Glomerular visceral epithelial cell (primary cell): Measurements from ENCODE around the gene ABLIM3.
A peak's percentile ranks its signal among the peaks of the same experiment; 100 is the strongest.

Source experiments
- DNase-seq: peaks from one replicate; pipeline ENCODE4 v3.0.0-alpha.2; 2016; ENCODE audit errors: extremely low spot score

Gene ABLIM3

DNA sequence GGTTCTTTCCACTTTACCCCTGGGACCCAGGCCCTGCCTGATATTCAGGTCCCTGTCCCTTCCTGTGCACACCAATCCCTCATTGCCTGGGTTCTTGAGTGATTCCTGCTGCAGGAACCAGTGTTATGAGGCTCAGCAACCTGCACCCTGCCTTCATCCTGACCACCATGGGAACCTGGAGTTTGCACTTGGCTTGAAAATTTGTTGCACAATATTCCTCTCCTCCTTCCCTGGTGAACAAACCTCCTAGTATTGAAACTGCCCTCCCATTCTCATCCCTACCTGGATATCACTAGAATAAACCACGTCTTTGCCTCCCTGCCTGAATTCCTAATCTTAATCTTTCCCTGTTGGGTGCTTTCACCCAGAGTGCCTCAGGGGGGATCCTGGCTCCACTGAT lies 78.3 kb downstream of the ABLIM3 start:
- no peak for DNase-seq

DNA sequence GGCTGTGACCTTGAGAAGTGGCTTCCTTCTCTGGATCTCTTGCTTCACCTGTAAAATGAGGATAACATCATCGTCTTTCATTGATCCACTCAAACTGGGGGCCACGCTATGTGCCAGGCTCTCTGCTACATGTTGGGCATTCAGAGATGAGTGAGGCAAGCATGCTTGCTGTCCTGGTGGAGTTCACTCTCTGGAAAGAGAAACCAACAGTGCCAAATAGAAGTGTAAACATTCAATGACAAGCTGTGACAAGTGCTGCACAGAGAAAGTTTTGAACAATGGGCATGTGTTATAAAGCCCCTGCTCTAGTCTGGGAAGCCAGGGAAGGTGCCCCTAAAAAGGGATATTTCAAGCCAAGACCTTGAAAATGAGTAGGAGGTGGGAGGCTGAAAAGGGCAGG lies 79.5 kb downstream of the ABLIM3 start:
- DNase-seq: no peak

DNA sequence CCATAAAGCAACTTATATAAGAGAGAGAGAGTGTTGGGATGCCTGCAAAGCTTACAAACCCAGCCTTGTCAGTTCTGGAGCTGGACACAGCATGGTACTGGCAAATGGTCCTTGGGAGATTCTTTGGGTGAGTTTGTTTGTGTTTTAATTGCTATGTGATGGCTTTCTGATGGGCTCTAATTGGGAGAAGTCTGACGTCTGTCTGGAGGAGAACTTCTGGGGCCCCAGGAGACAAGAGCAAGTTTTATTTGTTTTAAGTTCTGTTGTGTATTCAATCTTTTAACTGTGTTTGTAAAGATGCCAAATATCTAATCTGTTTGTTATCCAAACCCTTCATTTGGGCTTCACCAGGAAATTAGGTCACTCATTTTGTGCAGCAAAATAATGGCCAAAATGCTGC lies 80.0 kb downstream of the ABLIM3 start:
- DNase-seq: no peak

DNA sequence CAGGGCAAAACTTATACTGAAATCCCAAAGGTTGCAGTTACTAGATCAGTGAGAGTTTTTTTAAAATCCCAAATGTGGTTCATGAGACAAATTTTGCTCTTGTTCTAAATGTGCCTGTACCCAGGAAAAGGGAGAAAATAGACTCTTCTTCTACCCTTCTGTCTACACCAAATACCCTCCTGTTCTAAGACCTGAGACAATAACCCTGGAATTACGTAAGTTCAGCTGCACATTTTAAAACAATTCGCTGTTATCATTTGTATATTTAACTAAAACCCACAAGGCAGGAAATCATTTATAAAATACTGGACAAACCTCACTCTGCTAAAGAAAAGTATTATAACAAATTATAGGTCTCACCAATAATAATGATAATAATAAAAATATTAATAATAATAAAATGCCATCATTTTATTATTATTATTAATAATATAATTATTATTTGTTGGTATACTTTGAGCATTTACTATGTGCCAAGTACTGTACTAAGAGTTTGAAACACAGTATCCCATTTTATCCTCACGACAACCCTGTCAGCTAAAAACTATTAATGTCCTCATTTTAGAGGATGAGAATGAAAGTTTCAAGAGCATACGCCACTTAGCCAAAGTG lies 80.5 kb downstream of the ABLIM3 start:
- no peak for DNase-seq

DNA sequence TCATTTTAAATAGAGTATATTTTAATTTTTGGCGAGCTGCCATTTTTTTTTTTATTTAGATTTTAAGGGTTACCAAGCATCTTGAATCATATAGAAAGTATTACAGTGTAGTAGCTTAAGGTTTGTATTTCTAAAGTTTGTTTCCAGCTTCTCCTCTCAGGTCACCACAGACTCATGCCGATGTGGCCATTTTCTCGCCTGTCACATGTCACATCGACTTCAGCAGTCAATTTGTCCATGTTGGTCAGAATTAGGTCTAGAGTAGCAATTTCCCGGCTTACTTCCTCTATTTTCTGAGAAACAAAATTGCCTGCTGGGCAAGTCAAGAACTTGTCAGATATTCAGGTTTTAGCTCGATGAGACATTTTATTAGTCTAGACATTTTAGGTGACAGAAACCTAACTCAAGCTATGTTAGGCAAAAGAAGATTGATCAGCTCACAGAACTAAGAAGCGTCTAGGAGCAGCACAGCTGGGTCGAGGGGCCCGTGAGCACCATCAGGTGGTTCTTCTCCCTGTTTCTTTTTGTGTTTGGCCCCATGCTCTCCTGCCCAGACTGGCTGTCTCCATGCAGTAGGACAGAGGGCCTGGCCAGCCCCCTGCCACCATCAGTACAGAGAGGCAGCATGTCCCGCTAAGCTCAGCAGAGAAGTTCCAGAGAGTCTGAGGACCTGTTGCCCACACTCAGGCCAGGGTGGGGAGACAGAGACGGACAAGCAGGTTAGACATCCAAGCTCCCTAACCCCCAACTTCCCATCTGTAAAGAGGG lies 82.0 kb downstream of the ABLIM3 start:
- DNase-seq: no peak

DNA sequence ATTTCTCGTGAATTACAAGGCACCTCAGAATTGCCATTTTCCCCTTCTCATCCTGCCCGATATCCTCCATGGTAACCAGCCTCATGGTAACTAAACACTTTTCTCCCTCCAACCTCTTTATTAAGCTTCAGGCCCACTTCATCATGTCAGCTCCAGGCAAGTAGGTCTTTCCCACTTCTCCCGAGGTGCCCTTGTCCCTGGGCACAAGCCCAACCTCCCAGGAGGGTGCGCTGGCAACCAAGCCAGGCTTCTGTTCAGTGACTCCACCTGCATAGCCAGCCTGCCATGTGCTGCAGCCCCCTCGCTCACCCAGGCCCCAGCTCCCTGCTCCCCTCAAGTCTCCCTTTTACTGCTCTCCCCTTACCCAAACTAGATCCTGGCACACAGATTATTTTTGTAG lies 83.0 kb downstream of the ABLIM3 start:
- DNase-seq: no peak

DNA sequence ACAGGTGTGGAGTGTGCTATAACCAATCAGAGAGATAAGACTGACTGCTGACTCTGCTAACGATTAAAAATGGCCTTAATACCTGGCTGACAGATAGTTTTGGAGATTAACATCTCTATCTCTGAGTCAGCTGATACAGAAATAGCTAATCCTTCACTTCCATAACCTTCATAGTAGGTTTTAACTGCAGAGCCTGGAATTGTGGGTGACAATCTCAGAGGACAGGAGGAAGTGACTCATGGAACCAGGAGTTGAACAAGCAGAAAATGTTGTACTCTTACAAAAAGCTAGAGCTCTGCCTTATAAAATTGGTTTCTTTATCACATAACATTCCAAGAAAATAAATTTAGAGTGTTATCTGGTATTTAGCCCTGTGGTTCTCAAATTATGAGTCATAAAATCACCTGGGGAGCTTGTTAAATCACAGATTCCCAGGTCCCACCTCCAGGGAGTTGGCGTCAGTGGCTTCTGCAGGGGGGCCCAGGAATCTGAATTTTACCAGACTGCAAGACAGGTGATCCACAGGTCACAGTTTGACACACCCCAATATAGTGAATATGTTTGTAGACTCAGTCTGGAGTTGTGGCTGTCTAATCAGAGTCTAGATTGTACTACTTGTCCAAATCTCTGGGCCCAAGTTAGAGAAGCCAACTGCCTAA lies 86.0 kb downstream of the ABLIM3 start:
- DNase-seq: peak; percentile 67

DNA sequence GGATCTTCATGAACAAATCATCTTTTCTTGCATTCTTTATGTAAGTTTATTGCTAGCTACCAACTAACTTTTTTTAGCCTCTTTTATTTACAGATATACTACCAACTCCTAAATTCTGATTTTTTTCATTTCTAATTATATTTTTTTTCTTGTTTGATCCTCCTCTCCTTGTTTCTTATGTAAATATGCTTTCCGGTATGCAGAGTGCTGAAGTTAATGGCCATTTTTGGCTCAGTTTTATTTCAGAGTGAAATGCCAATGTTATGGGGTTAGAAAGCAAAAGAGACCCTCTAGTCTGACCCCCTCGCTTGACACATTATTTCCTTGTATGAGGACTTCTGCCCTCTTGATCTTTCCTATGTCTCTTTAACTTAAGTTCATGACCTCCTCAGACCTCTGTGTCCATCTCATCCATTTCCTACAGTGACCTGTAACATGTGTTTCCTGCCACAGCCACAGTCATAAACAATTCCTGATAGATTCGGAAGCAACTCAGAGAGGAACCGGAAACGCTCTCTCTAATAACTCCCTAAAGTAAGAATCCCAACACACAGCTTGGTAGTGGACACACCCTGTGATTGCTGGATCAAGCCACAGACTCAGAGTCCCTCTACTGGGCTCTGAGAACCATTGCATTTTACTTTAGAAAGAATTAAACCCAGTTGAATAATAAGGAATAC lies 87.5 kb downstream of the ABLIM3 start:
- DNase-seq: peak; percentile 79

DNA sequence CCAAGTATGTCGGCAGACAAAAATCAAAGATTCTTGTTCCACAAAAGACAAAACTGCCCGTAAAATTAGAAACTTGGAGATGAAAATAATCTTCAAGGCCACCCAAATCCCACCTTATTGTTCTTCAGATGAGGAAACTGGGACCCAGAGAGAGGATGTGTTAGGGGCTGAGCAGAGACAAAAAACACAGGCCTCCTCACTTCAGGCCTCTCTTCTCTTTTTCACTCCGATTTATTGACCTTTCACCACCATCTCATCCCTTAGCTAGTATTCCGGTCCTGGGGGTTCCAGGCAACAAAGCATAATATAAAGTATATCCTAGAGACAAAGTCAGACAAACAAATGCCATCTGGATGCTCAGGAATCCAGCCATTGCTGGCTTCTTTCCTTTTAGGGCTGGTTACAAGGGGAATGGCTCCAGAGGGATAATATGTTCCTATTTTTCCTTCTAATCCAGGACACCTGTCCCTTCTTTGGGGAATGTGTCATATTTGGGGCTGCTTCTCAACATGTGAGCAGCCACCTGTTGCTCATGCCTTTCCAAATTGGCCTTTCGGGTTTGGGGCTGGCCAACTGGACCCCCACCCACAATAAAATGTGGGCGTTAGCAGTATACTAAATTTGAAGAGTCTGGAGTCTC lies 88.1 kb downstream of the ABLIM3 start:
- no peak for DNase-seq

DNA sequence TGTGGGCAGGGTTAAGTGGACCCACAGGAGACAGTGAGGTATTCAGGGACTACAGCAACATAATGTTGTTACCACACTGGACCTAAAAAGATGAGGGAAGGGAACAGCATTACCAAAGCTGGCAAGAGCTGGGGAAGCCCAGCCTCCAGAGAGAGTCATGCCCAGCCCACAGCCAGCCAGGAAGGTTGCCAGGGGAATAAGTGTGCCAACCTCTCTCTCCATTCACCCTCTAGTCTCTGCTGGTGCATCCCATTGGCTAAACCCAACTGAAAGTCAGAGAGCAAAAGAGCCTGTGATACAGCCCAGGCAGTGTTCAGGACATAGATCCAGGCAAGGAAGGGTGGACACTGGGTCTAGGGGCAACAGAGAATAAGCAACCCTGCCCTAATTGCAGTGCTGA lies 94.5 kb downstream of the ABLIM3 start:
- no peak for DNase-seq

DNA sequence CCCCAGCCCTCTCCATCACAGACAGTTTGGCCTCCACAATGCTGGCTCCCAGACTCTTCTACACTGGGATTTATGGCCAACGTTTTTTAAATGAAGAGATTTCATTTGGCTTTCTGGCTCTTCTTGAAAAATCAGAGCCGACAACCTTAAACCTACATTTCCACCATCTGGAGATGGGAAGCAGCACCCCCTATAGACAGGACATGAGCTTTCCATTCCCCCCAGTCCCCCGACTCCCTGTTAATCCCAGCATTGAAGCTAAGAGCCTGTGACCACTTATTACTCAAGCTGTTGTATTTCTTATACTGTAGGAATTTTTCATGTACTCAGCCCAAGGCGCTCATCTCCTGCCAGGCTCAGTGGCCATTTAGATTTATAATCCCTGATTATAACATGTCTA lies 96.4 kb downstream of the ABLIM3 start:
- DNase-seq: no peak

DNA sequence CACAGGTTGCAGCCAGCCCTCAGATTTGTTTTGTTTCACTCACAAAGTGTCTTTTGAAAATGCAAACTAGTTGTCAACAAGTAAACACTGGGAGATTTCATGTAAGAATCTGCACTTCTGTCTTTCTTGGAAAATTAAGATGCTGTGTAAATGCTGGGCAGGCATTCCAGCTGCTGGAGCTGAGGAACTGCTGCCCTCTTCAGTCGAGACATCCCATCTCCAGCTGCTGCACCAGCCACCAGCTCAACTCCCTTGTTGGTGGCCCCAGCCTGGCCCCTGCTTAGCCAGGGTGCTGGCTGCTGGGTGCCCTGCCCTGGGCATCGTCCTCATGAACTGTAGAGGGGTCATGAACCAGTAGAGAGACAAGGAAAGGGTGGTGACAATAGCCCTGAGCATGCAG lies 97.2 kb downstream of the ABLIM3 start:
- no peak for DNase-seq

DNA sequence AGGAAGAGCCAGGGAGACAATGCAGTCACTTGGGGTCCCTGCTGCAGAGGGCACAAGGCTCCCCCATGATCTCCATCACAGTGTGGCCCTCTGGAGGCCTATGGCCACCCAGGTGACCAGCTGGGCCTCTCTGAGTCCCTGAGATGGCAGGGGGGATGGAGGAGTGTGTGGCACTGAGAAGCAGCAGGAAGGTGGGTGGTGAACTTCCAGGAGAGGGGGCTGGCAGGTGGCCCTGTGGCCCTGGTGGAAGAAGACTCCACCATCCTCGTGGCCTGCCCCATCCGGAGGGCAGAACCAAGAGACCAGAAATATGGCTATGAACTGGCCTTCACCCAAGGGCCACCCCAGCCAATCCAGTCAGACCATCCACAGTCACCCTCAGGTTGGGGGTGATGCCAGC lies 98.6 kb downstream of the ABLIM3 start:
- no peak for DNase-seq

DNA sequence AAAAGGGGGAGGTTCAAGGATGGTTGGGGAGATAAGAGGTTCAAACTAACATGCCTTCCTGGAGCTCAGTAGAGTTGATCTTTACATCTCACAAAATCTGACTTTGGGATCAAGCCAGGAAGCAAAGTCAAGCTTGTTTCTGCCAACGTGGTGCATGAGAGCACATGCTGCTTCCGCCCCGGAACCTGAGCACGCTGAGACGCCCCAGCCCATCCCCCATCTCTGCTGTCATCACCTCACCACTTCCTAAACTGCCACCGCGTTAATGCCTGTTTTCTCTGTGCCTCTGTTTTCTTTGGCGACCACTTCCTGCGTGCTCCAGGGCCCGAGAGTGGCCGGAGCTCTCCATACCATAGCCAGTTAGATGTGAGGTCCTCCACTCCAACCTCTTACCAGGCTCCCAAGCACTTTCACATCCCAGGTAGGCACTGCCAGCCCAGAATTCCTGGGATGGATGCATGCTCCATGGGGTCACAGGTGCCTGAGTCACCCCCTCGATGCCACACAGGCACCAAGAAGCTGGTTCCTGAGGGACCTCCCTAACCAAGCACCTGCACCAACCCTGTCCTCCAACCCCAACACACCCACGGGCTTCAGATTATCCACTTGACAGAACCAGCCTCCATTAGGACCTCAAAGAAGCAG lies 99.2 kb downstream of the ABLIM3 start:
- DNase-seq: no peak

DNA sequence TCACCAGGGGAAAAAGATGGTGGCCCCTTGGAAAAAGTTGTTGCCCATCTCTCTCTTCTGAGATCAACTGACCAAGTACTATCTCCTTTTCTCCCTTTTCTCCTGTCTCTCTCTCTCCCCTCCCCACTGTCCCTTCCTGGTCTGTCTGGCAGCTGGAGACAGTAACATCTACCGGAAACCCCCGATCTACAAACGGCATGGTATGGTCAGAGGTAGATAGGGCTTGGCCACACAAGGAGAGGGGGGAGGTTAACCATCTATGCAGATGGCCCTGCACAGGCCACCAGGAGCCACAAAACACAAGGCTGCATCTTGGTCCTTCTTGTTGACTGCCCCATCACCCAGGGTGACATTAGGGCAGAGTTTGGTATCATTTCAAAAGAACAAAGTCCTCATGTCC lies 101.0 kb downstream of the ABLIM3 start:
- DNase-seq: no peak

DNA sequence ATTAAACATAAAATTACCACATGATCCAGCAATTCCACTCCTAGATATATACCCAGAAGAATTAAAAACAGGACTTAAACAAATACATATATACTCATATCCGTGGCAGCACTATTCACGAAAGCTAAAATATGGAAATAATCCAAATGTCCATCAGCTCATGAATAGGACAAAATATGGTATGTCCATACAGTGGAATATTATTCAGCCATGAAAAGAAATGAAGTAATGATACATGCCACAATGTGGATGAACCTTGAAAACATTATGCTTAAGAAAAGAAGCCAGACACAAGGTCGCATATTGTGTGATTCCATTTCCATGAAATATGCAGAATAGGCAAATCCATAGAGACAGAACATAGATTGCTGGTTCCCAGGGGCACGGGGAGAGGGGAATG lies 105.6 kb downstream of the ABLIM3 start:
- DNase-seq: no peak

DNA sequence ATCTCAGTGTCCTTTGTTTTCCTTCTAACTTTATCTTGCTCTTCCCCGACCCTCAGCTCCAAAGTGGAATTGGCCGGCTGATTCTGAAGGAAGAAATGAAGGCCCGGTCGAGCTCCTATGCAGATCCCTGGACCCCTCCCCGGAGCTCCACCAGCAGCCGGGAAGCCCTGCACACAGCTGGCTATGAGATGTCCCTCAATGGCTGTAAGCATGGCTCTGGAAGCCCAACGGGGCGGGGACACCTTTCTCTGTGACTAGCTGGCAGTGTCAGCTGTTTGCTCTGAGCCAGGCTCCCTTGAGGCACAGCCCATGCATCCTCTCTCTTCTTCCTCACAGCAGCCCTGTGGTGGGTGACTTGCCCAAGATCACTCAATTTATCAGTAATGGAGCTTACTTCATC lies 106.4 kb downstream of the ABLIM3 start:
- DNase-seq: no peak

DNA sequence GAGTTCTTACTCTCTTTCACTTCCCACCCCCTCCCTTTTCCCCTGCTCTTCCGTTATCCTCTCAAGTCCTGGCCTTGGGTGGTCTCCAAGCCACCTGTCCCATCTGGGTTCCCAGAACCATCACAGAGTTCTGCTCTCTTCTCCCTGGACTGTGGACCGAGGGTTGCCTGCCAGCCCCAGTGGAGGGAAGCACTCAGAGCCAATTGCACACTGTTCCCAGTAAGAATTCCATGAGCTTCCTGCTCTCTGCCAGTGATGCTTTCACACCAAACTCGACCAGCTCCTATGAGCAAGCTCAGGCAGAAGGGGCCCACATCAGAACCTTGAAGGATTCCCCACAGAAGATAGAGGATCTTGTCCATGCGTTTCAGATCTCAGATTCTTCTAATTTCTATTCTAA lies 110.3 kb downstream of the ABLIM3 start:
- no peak for DNase-seq

DNA sequence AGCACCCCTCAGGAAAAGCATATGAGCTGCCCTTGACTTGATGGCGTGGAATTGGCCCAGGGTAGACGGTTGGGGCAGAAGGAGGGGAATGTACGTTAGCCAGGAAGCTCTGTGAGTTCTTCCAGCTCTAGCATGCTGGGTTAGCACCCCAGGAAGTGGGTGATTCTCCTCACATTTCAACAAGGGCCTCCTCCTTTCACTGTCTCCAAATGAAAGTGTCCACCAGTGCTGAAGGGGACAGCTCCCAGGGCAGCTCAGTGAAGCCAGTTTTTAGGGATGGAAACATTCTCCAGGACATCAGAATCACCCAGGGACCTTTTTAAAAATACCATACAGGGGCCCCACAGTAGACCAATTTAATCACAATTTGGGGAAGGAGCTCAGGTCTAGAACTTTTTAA lies 113.2 kb downstream of the ABLIM3 start:
- peak; percentile 37 for DNase-seq

DNA sequence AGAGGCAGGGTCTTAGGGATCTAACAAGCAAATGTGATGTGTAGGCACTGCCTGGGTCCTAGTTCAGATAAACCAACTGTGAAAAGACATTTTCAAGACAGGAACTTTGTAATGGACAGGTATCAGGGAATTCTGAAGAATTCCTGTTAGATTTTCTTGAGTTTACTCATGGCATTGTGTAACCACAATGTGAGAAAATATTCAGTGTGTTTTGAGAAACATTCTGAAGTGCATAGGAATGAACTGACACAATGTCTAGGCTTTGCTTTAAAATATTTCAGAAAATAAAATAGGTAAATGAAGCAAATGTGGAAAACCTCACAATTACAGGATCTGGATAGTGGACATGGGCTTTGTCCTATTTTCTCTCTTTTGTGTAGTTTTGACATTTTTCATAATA lies 115.2 kb downstream of the ABLIM3 start:
- DNase-seq: peak; percentile 58

DNA sequence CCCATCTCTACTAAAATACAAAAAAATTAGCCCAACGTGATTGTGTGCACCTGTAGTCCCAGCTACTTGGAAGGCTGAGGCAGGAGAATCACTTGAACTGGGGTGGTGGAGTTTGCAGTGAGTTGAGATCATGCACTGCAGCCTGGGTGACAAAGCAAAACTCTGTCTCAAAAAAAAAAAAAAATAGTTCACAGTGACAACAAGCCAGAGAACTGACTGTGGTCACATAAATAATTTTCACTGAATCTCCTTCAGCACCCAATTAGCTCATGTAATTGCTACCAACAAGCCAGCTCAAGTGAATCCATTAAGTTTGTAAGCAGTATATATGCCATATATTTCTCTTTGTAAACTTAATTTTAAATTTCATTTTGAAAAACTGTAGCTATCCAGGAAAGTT lies 115.8 kb downstream of the ABLIM3 start:
- peak; percentile 26 for DNase-seq
